ENCODE measurements around the gene DNAJC5. TPM values are rescaled to one million over a fixed set of nuclear protein-coding genes. Genes with fewer than 3 reads are reported as not detected.

Gene DNAJC5
- total and polyA plus RNA-seq, 9 of the 15 experiments (the other 6 are each of a cell fraction or from before 2014, with no cell fraction given), result 0.95 to 42.8 (median 23.4) TPM

- TF ChIP-seq AFF4 (CRISPR knock-in tag; IDR thresholded peaks at IDR 0.05) (no peak), MYBL2 (IDR thresholded peaks at IDR 0.05; ENCODE audit: low read depth) (no peak), MYBL2 (CRISPR knock-in tag; IDR thresholded peaks at IDR 0.05; ENCODE audit: borderline replicate concordance) (no peak), HEY1 (CRISPR knock-in tag; IDR thresholded peaks at IDR 0.05; ENCODE audit: borderline replicate concordance) (no peak), KLF13 (tag; IDR thresholded peaks at IDR 0.05; ENCODE audit: borderline replicate concordance, low read depth) (peak; percentile 23; the same call in 1 of the 2 replicates), MXD1 (CRISPR knock-in tag; IDR thresholded peaks at IDR 0.05; ENCODE audit: borderline replicate concordance, poor library complexity, severe bottlenecking) (no peak), ZNF431 (CRISPR knock-in tag; IDR thresholded peaks at IDR 0.05) (no peak; the same call in 1 of the 2 replicates), PRPF4 (IDR thresholded peaks at IDR 0.05; ENCODE audit: insufficient read depth, low read depth, low read length, poor library complexity, severe bottlenecking) (no peak), NFATC3 (IDR thresholded peaks at IDR 0.05) (no peak), MEF2D (tag; conservative IDR thresholded peaks at IDR 0.05; ENCODE audit: low read depth) (no peak), IRF9 (tag; IDR thresholded peaks at IDR 0.05) (no peak), TOE1 (IDR thresholded peaks at IDR 0.05; ENCODE audit: borderline replicate concordance) (no peak), TOE1 (CRISPR knock-in tag; IDR thresholded peaks at IDR 0.05; ENCODE audit: borderline replicate concordance, low read depth) (no peak; the same call in 1 of the 2 replicates), E2F5 (CRISPR knock-in tag; IDR thresholded peaks at IDR 0.05) (peak; percentile 90), SIN3A (IDR thresholded peaks at IDR 0.05; ENCODE audit: borderline replicate concordance in 2 of 2, control insufficient read depth in 1 of 2, low read depth in 2 of 2, low read length in 2 of 2) (peak in 1 of 2 experiments; percentile 72; a peak in 2 of 4 replicates), CBX3 (IDR thresholded peaks at IDR 0.05; ENCODE audit: borderline replicate concordance in 1 of 2, low read length in 2 of 2) (peak in 1 of 2 experiments; percentile 17; a peak in 1 of 3 replicates), CREB1 (IDR thresholded peaks at IDR 0.05) (no peak), CREB1 (CRISPR knock-in tag; IDR thresholded peaks at IDR 0.05) (0 out of 2 replicates have a peak, but pooled peaks have one; percentile 41)
These were observed 31.0 kb upstream of the DNAJC5 start (continued) for GRCh38 chr20:63863798-63864544.
